ENCODE measurements around the gene TMEM271.

The TMEM271 gene

DNA sequence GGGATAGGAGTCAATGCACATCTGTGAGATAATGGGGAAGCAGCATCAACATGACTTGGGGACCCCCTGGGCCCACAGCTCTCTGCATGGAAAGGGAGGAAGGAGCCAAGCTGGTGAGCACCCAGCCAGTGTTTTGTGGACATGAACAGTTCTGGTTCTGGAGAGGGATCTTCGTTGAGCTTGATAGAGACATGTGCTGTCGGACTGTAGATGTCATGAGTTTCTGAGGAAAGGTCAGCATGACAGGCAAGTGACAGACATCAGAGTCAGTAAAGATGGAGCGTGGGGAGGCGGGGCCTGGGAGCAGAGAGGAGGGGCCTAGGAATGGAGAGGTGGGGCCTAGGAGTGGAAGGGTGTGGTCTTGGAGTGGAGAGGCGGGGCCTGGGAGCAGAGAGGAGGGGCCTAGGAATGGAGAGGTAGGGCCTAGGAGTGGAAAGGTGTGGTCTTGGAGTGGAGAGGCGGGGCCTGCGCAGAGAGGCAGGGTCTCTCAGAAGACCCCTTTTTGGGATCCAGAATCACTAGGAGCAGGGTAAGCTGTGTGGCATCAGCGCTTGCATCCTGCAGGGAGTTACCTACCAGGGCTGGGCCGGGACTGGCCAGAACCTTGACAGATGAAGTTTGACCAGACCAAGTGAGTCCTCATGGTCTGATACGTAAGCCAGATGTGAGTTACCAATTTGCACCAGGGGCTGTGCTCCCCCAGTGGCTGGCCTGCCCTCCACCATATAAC, 43.3 kb downstream of the TMEM271 start:
- H3K4me3 ChIP-seq (ENCODE audit: low read depth, low read length), result no peak overlapping the region
- no peaks in the 10 kb centered on the region for H3K9me3 ChIP-seq (ENCODE audit: severe bottlenecking)
- TF ChIP-seq, protein P1, sequence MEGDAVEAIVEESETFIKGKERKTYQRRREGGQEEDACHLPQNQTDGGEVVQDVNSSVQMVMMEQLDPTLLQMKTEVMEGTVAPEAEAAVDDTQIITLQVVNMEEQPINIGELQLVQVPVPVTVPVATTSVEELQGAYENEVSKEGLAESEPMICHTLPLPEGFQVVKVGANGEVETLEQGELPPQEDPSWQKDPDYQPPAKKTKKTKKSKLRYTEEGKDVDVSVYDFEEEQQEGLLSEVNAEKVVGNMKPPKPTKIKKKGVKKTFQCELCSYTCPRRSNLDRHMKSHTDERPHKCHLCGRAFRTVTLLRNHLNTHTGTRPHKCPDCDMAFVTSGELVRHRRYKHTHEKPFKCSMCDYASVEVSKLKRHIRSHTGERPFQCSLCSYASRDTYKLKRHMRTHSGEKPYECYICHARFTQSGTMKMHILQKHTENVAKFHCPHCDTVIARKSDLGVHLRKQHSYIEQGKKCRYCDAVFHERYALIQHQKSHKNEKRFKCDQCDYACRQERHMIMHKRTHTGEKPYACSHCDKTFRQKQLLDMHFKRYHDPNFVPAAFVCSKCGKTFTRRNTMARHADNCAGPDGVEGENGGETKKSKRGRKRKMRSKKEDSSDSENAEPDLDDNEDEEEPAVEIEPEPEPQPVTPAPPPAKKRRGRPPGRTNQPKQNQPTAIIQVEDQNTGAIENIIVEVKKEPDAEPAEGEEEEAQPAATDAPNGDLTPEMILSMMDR (IDR thresholded peaks at IDR 0.05; ENCODE audit: low read depth, low read length), result no peak
- H3K27me3 ChIP-seq (ENCODE audit: insufficient read depth, low read depth, severe bottlenecking), result no peaks in the 10 kb centered on the region
- no peak for DNase-seq
- H3K27ac ChIP-seq, result no peak overlapping the region
- peaks cover 50% of the 10 kb centered on the region for H3K36me3 ChIP-seq

DNA sequence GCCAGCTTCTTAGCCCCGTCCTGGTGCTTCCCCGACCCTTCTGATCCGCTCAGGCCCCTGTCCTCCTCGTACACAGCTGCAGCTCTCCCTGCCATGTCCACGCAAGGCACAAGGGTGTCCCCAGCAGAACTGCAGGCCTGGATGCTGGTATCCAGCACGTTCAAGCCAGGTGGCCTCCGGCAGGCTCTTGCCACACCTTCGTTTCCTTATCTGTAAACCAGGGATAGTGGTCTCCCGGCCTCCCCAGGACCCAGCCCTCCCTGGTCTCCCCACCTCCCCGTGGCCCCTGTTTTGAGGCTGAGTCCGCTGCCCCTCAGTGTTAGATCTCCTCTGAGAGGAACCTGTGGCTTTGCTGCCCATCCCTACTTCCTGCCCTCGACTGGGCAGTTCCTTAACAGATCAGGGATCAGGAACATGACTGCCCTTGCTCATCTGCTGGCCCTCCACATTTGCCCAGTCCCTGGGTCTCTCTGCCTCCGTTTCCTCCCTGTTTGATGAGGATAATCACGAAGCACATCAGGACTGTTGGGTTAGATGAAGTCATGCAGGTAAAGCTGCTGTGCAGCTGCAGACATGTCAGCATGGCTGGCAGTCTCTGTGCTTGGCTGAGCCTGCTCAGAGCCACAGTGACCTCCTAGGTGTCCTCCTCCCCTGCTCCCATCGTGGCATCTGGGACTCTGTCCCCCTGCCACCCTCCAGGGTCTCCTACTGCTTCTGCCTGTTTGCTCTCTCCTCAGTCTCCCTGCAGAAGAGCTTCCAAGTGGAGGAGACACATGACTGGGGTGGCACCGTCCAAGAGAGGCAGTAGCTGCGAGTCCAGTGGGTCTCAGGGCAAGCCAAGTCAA, 44.2 kb downstream of the TMEM271 start:
- peaks cover 54% of the 10 kb centered on the region for H3K36me3 ChIP-seq

DNA sequence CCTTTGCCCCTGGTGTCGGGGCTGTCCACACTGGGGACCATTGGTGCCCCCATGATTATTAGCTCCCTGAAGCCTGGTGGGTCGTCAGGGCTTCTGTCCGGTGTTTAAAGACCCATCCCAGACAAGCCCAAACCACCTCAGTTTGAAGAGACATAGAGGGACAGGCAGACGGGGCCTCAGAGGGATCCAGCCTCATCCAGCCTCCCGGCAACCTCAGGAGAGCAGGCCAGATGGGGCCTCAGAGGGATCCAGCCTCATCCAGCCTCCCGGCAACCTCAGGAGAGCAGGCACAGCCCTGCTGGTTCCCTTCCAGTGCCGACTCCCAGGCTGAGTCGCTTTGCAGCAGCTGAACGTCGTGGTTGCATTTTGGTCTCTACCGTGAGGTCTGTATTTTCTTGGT, 45.0 kb downstream of the TMEM271 start:
- TF ChIP-seq, protein P1 (IDR thresholded peaks at IDR 0.05; ENCODE audit: low read depth, low read length), result no peak
- no peaks in the 10 kb centered on the region for H3K27me3 ChIP-seq (ENCODE audit: insufficient read depth, low read depth, severe bottlenecking)
- peak; percentile 60 for DNase-seq
- H3K36me3 ChIP-seq, result peaks cover 57% of the 10 kb centered on the region
- H3K4me3 ChIP-seq (ENCODE audit: low read depth, low read length), result no peak overlapping the region
- H3K27ac ChIP-seq, result peak overlapping the region; percentile 22
- no peaks in the 10 kb centered on the region for H3K9me3 ChIP-seq (ENCODE audit: severe bottlenecking)

More for the DNA sequence above, 44.2 kb downstream of the TMEM271 start:
- H3K4me3 ChIP-seq (ENCODE audit: low read depth, low read length), result no peak overlapping the region
- H3K27ac ChIP-seq, result no peak overlapping the region; the same call in 1 of the 2 replicates
- TF ChIP-seq, protein P1 (IDR thresholded peaks at IDR 0.05; ENCODE audit: low read depth, low read length), result no peak
- H3K9me3 ChIP-seq (ENCODE audit: severe bottlenecking), result no peaks in the 10 kb centered on the region
- no peaks in the 10 kb centered on the region for H3K27me3 ChIP-seq (ENCODE audit: insufficient read depth, low read depth, severe bottlenecking)
- DNase-seq, result no peak

DNA sequence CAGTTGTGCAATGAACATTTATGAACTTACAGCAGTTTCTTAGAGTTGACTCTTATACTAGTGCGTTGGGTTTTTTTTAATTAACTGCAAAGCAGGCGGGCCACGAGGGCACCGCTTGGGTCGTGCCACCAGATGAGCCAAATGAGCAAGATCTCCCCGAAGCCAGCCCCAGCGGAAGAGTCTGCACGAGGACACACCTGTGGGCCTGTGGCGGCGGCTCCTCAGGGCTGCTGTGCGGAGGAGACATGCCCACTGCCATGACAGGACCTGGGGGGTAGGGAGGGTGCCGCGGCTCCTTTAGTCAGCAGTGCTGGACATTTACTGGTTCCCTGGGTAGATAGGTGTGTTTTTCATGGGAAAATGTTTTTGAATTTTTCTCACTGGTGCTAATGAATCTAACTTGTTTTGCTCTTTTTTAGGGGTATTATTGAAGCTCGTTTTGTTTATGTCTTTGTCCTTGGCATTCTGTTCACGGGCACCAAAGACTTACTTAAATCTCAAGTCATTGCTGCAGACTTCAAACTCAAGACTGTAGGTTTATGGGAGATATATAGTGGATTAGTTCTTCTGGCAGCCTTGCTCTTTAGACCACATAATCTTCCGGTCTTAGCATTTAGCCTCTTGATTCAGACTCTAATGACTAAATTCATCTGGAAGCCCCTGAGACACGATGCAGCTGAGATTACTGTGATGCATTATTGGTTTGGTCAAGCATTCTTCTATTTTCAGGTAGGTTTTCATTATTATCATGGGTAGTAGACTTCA, 45.9 kb downstream of the TMEM271 start:
- no peak overlapping the region for H3K4me3 ChIP-seq (ENCODE audit: low read depth, low read length)
- H3K27ac ChIP-seq, result peak overlapping the region; percentile 22
- no peaks in the 10 kb centered on the region for H3K9me3 ChIP-seq (ENCODE audit: severe bottlenecking)
- H3K27me3 ChIP-seq (ENCODE audit: insufficient read depth, low read depth, severe bottlenecking), result no peaks in the 10 kb centered on the region
- peaks cover 62% of the 10 kb centered on the region for H3K36me3 ChIP-seq
- no peak for DNase-seq
- TF ChIP-seq, protein P1 (IDR thresholded peaks at IDR 0.05; ENCODE audit: low read depth, low read length), result no peak

DNA sequence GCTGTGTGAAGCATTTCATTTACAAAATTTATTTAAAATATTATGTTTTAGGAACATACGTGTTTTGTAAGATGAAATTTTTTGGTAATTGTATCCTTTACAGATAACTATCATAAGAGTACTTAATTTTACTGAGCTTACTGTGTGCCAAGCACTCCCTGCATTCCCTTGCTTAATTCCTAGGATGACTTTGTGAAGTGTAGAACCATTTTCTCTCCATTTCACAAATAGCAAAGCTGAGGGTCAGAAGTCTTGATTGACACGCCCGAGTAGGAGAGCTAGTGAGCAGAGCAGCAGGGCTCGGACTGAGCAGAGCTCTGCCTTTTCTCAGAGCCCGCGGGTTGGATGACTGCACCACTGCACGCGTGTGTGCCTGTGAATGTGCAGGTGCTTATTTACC, 46.5 kb downstream of the TMEM271 start:
- Histone ChIP-seq H3K9me3 (ENCODE audit: severe bottlenecking) (no peaks in the 10 kb centered on the region), H3K4me3 (ENCODE audit: low read depth, low read length) (no peak overlapping the region), H3K27me3 (ENCODE audit: insufficient read depth, low read depth, severe bottlenecking) (no peaks in the 10 kb centered on the region), H3K36me3 (peaks cover 64% of the 10 kb centered on the region), H3K27ac (no peak overlapping the region)
- DNase-seq, result no peak
- TF ChIP-seq, protein P1 (IDR thresholded peaks at IDR 0.05; ENCODE audit: low read depth, low read length), result no peak
